Measurements from ENCODE around the gene PEX13. TPM values are rescaled to one million over a fixed set of nuclear protein-coding genes. Genes with fewer than 3 reads are reported as not detected.

The PEX13 gene
- total and polyA plus RNA-seq, 3 experiments from 2014 or later, result 15.3 to 19.3 (median 18.1) TPM

GRCh38 chr2:61045999-61046398 lies 28.5 kb downstream of the PEX13 start:
- Mint-ChIP-seq H3K4me3 (no peak overlapping the region), H3K4me1 (peaks cover 27 to 49% (median 37%) of the 10 kb centered on the region in 3 donors), H3K9me3 (peaks cover 0 to 3% (median 0%) of the 10 kb centered on the region in 5 donors), H3K27ac (peak overlapping the region in 2 of 8 donors; percentile 0 to 41), H3K36me3 (peaks cover 7 to 57% (median 8%) of the 10 kb centered on the region in 3 donors), H3K27me3 (no peaks in the 10 kb centered on the region)
- Histone ChIP-seq H3K4me1 (ENCODE audit: insufficient read depth, low read length) (peaks cover 10% of the 10 kb centered on the region), H3K27me3 (ENCODE audit: insufficient read depth, low read length, poor library complexity, severe bottlenecking) (no peaks in the 10 kb centered on the region), H3K27ac (ENCODE audit: low read depth, low read length) (no peak overlapping the region), H3K4me3 (ENCODE audit: low read length) (no peak overlapping the region), H3K9me3 (ENCODE audit: low read length) (no peaks in the 10 kb centered on the region), H3K36me3 (ENCODE audit: insufficient read depth, low read length) (peaks cover 11% of the 10 kb centered on the region)
- CTCF ChIA-PET, result no interaction called here
- no peak for DNase-seq
- POLR2A ChIA-PET, result no interaction called here

GRCh38 chr2:61055557-61055956 lies 38.0 kb downstream of the PEX13 start:
- H3K27me3 ChIP-seq (ENCODE audit: insufficient read depth, low read length, poor library complexity, severe bottlenecking), result no peaks in the 10 kb centered on the region
- H3K4me3 ChIP-seq (ENCODE audit: low read length), result no peak overlapping the region
- CTCF ChIA-PET, result no interaction called here
- no peaks in the 10 kb centered on the region for H3K9me3 ChIP-seq (ENCODE audit: low read length)
- Mint-ChIP-seq H3K9me3 (no peaks in the 10 kb centered on the region), H3K4me1 (peaks cover 0 to 7% (median 5%) of the 10 kb centered on the region in 3 donors), H3K27me3 (no peaks in the 10 kb centered on the region), H3K27ac (peak overlapping the region in 1 of 8 donors; percentile 66), H3K4me3 (no peak overlapping the region), H3K36me3 (peaks cover 4 to 29% (median 6%) of the 10 kb centered on the region in 3 donors)
- H3K4me1 ChIP-seq (ENCODE audit: insufficient read depth, low read length), result no peaks in the 10 kb centered on the region
- POLR2A ChIA-PET, result no interaction called here
- no peaks in the 10 kb centered on the region for H3K36me3 ChIP-seq (ENCODE audit: insufficient read depth, low read length)
- H3K27ac ChIP-seq (ENCODE audit: low read depth, low read length), result no peak overlapping the region
- no peak for DNase-seq

- Mint-ChIP-seq H3K4me1 (peaks cover 0 to 7% (median 5%) of the 10 kb centered on the region in 3 donors), H3K27me3 (no peaks in the 10 kb centered on the region), H3K4me3 (no peak overlapping the region), H3K9me3 (no peaks in the 10 kb centered on the region), H3K36me3 (peaks cover 2 to 23% (median 6%) of the 10 kb centered on the region in 3 donors), H3K27ac (peak overlapping the region in 2 of 8 donors; percentile 64 to 72)
- H3K27me3 ChIP-seq (ENCODE audit: insufficient read depth, low read length, poor library complexity, severe bottlenecking), result no peaks in the 10 kb centered on the region
- H3K27ac ChIP-seq (ENCODE audit: low read depth, low read length), result no peak overlapping the region
- DNase-seq, result no peak
- POLR2A ChIA-PET, result no interaction called here
- CTCF ChIA-PET, result no interaction called here
- H3K9me3 ChIP-seq (ENCODE audit: low read length), result no peaks in the 10 kb centered on the region
- no peaks in the 10 kb centered on the region for H3K4me1 ChIP-seq (ENCODE audit: insufficient read depth, low read length)
- no peak overlapping the region for H3K4me3 ChIP-seq (ENCODE audit: low read length)
- no peaks in the 10 kb centered on the region for H3K36me3 ChIP-seq (ENCODE audit: insufficient read depth, low read length)
Observed at GRCh38 chr2:61057562-61057961, 40.0 kb downstream of the PEX13 start.

- no peaks in the 10 kb centered on the region for H3K9me3 ChIP-seq (ENCODE audit: low read length)
- no peaks in the 10 kb centered on the region for H3K27me3 ChIP-seq (ENCODE audit: insufficient read depth, low read length, poor library complexity, severe bottlenecking)
- Mint-ChIP-seq H3K27me3 (no peaks in the 10 kb centered on the region), H3K4me1 (peaks cover 0 to 7% (median 5%) of the 10 kb centered on the region in 3 donors), H3K9me3 (no peaks in the 10 kb centered on the region), H3K27ac (no peak overlapping the region), H3K4me3 (no peak overlapping the region), H3K36me3 (peaks cover 2 to 17% (median 6%) of the 10 kb centered on the region in 3 donors)
- H3K27ac ChIP-seq (ENCODE audit: low read depth, low read length), result no peak overlapping the region
- ChIA-PET POLR2A (no interaction called here), CTCF (no interaction called here)
- H3K4me3 ChIP-seq (ENCODE audit: low read length), result no peak overlapping the region
- H3K36me3 ChIP-seq (ENCODE audit: insufficient read depth, low read length), result no peaks in the 10 kb centered on the region
- DNase-seq, result no peak
- no peaks in the 10 kb centered on the region for H3K4me1 ChIP-seq (ENCODE audit: insufficient read depth, low read length)
Observed at GRCh38 chr2:61059382-61059781, 41.9 kb downstream of the PEX13 start.

- peak; percentile 84 to 88 (median 84) for DNase-seq
- no peaks in the 10 kb centered on the region for H3K9me3 ChIP-seq (ENCODE audit: low read length)
- Mint-ChIP-seq H3K9me3 (no peaks in the 10 kb centered on the region), H3K4me3 (peak within 1 kb of the TSS; percentile 90 to 97 (median 93)), H3K36me3 (peaks cover 0 to 9% (median 0%) of the 10 kb centered on the region in 3 donors), H3K27ac (peak within 1 kb of the TSS; percentile 76 to 96 (median 92)), H3K4me1 (peaks cover 7 to 18% (median 12%) of the 10 kb centered on the region in 3 donors), H3K27me3 (peaks cover 0 to 1% of the 10 kb centered on the region in 2 donors)
- H3K27ac ChIP-seq (ENCODE audit: low read depth, low read length), result peak within 1 kb of the TSS; percentile 8
- peaks cover 4% of the 10 kb centered on the region for H3K4me1 ChIP-seq (ENCODE audit: insufficient read depth, low read length)
- CTCF ChIA-PET, result no interaction called here
- H3K27me3 ChIP-seq (ENCODE audit: insufficient read depth, low read length, poor library complexity, severe bottlenecking), result no peaks in the 10 kb centered on the region
- no peaks in the 10 kb centered on the region for H3K36me3 ChIP-seq (ENCODE audit: insufficient read depth, low read length)
- peak within 1 kb of the TSS; percentile 67 for H3K4me3 ChIP-seq (ENCODE audit: low read length)
- POLR2A ChIA-PET, result interaction anchor here (0.6 to 1.3 kb wide), 2 partner anchors 14 to 112 kb away, joined by 3 read pairs; no protein-coding TSS in a partner anchor
Observed at GRCh38 chr2:61065714-61066709, 48.5 kb downstream of the PEX13 start, which contains the start of gene SANBR. TSS of gene SANBR (plus strand) at chr2:61065871. CDS start at chr2:61070351, 4,480 bp downstream.

GRCh38 chr2:61074100-61074499 lies 56.6 kb downstream of the PEX13 start:
- Mint-ChIP-seq H3K4me3 (no peak overlapping the region), H3K27me3 (no peaks in the 10 kb centered on the region), H3K36me3 (peaks cover 4 to 18% (median 14%) of the 10 kb centered on the region in 3 donors), H3K4me1 (no peaks in the 10 kb centered on the region), H3K9me3 (no peaks in the 10 kb centered on the region), H3K27ac (peak overlapping the region in 1 of 8 donors; percentile 19)
- Histone ChIP-seq H3K27ac (ENCODE audit: low read depth, low read length) (no peak overlapping the region), H3K27me3 (ENCODE audit: insufficient read depth, low read length, poor library complexity, severe bottlenecking) (no peaks in the 10 kb centered on the region), H3K9me3 (ENCODE audit: low read length) (no peaks in the 10 kb centered on the region), H3K4me3 (ENCODE audit: low read length) (no peak overlapping the region), H3K4me1 (ENCODE audit: insufficient read depth, low read length) (no peaks in the 10 kb centered on the region), H3K36me3 (ENCODE audit: insufficient read depth, low read length) (no peaks in the 10 kb centered on the region)
- no peak for DNase-seq
- CTCF ChIA-PET, result no interaction called here
- POLR2A ChIA-PET, result no interaction called here

GRCh38 chr2:61085883-61086282 lies 68.4 kb downstream of the PEX13 start:
- H3K9me3 Mint-ChIP-seq, result no peaks in the 10 kb centered on the region
- no peak for DNase-seq
- H3K27me3 Mint-ChIP-seq, result no peaks in the 10 kb centered on the region
- ChIA-PET CTCF (no interaction called here), POLR2A (no interaction called here)
- Histone ChIP-seq H3K27ac (ENCODE audit: low read depth, low read length) (no peak overlapping the region), H3K4me1 (ENCODE audit: insufficient read depth, low read length) (no peaks in the 10 kb centered on the region), H3K4me3 (ENCODE audit: low read length) (no peak overlapping the region), H3K9me3 (ENCODE audit: low read length) (no peaks in the 10 kb centered on the region), H3K36me3 (ENCODE audit: insufficient read depth, low read length) (no peaks in the 10 kb centered on the region), H3K27me3 (ENCODE audit: insufficient read depth, low read length, poor library complexity, severe bottlenecking) (no peaks in the 10 kb centered on the region)
- peaks cover 0 to 3% (median 2%) of the 10 kb centered on the region in 3 donors for H3K36me3 Mint-ChIP-seq
- no peak overlapping the region for H3K27ac Mint-ChIP-seq
- H3K4me1 Mint-ChIP-seq, result no peaks in the 10 kb centered on the region
- H3K4me3 Mint-ChIP-seq, result no peak overlapping the region

GRCh38 chr2:61089797-61090196 lies 72.3 kb downstream of the PEX13 start:
- POLR2A ChIA-PET, result no interaction called here
- no peaks in the 10 kb centered on the region for H3K27me3 Mint-ChIP-seq
- CTCF ChIA-PET, result no interaction called here

More at GRCh38 chr2:61089797-61090196, 72.3 kb downstream of the PEX13 start:
- no peaks in the 10 kb centered on the region for H3K27me3 ChIP-seq (ENCODE audit: insufficient read depth, low read length, poor library complexity, severe bottlenecking)
- H3K36me3 Mint-ChIP-seq, result peaks cover 0 to 4% (median under 1%) of the 10 kb centered on the region in 3 donors
- H3K4me1 Mint-ChIP-seq, result no peaks in the 10 kb centered on the region
- H3K4me3 ChIP-seq (ENCODE audit: low read length), result no peak overlapping the region
- no peak overlapping the region for H3K27ac ChIP-seq (ENCODE audit: low read depth, low read length)
- DNase-seq, result no peak
- no peaks in the 10 kb centered on the region for H3K4me1 ChIP-seq (ENCODE audit: insufficient read depth, low read length)
- no peaks in the 10 kb centered on the region for H3K36me3 ChIP-seq (ENCODE audit: insufficient read depth, low read length)
- no peak overlapping the region for H3K4me3 Mint-ChIP-seq
- no peaks in the 10 kb centered on the region for H3K9me3 ChIP-seq (ENCODE audit: low read length)
- no peak overlapping the region for H3K27ac Mint-ChIP-seq
- H3K9me3 Mint-ChIP-seq, result no peaks in the 10 kb centered on the region

All from CD8-positive, alpha-beta memory T cell (primary cell).